ENCODE data around the gene ZNF516.

ZNF516 gene

DNA sequence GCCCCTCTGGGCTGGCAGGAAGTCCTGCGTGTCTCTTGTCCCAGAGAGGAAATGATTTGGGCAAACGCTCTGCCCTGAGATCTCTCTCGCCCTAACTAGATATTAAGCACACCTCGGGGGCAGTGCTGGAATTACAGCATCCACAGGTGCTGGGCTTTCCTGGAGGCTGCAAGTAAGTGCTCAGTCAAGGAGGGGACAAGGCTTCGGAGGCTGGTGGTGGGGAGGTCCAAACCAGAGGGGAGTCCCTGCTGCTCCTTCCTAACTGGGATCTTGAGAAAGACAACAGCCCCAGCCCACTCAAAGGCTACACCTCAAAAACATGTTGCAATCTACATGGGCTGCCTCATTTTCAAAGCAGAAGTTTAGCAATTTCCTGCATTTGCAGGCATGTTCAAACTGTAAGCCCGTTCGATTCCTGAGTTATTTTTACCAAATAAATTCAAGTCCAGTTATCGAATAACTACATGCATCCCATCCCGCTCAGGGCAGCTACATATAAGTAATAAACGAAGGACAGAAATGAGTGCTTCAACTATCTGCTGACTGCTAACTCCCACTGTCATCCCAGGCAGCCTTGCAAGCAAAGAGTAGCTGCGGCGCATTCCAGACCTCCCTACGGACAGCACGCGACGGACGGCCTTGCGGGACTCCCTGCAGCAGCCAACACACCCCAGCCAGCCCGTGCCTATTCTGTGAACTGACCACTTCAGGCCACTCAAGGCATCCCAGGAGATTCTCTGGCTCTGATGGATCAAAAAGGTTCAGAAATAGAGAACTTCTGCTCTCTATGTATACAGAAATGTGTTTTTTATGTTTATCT, 27.5 kb downstream of the ZNF516 start:
- TF ChIP-seq SIN3A (IDR thresholded peaks at IDR 0.05; ENCODE audit: borderline replicate concordance, insufficient read depth, low read length) (no peak), FOXP2 (optimal IDR thresholded peaks at IDR 0.05; ENCODE audit: borderline replicate concordance, extremely low read depth, extremely low read length, insufficient read depth) (no peak), POLR2AphosphoS5 (IDR thresholded peaks at IDR 0.05; ENCODE audit: low read depth, low read length) (no peak), TAF1 (IDR thresholded peaks at IDR 0.05; ENCODE audit: borderline replicate concordance, insufficient read depth, low read length) (no peak)
- TF ChIP-seq, protein P1, sequence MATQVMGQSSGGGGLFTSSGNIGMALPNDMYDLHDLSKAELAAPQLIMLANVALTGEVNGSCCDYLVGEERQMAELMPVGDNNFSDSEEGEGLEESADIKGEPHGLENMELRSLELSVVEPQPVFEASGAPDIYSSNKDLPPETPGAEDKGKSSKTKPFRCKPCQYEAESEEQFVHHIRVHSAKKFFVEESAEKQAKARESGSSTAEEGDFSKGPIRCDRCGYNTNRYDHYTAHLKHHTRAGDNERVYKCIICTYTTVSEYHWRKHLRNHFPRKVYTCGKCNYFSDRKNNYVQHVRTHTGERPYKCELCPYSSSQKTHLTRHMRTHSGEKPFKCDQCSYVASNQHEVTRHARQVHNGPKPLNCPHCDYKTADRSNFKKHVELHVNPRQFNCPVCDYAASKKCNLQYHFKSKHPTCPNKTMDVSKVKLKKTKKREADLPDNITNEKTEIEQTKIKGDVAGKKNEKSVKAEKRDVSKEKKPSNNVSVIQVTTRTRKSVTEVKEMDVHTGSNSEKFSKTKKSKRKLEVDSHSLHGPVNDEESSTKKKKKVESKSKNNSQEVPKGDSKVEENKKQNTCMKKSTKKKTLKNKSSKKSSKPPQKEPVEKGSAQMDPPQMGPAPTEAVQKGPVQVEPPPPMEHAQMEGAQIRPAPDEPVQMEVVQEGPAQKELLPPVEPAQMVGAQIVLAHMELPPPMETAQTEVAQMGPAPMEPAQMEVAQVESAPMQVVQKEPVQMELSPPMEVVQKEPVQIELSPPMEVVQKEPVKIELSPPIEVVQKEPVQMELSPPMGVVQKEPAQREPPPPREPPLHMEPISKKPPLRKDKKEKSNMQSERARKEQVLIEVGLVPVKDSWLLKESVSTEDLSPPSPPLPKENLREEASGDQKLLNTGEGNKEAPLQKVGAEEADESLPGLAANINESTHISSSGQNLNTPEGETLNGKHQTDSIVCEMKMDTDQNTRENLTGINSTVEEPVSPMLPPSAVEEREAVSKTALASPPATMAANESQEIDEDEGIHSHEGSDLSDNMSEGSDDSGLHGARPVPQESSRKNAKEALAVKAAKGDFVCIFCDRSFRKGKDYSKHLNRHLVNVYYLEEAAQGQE (IDR thresholded peaks at IDR 0.05; ENCODE audit: insufficient read depth in 1 of 2, low read depth in 2 of 2, low read length in 2 of 2) = no peak

DNA sequence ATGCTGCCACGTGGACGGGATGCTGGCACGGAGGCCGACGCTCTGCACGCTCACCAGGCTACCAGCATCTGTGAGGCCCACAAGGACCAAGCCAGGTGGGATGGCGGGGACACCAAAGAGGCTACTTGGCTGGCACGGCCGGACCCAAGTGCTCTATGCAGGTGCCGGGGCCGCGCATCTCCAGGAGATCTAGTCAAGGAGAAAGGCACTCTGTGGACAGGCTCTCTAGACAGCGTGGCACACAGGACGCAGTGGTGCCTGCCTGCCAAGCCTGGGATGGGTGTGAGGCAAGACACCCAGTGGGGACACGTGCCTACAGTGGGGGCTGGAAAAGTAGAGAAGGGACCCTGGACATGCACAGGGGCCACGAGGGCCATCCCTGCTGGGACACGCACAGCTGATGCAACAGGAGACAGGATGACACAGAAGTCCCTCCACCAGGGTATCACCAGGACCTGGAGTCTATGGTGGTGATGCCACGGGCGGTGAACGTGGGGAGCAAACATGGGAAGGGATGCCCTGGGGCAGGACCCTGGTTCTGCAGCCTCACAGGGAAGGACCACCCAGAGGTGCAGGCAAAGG, 28.5 kb downstream of the ZNF516 start:
- no peak for TF ChIP-seq SIN3A (IDR thresholded peaks at IDR 0.05; ENCODE audit: borderline replicate concordance, insufficient read depth, low read length)

DNA sequence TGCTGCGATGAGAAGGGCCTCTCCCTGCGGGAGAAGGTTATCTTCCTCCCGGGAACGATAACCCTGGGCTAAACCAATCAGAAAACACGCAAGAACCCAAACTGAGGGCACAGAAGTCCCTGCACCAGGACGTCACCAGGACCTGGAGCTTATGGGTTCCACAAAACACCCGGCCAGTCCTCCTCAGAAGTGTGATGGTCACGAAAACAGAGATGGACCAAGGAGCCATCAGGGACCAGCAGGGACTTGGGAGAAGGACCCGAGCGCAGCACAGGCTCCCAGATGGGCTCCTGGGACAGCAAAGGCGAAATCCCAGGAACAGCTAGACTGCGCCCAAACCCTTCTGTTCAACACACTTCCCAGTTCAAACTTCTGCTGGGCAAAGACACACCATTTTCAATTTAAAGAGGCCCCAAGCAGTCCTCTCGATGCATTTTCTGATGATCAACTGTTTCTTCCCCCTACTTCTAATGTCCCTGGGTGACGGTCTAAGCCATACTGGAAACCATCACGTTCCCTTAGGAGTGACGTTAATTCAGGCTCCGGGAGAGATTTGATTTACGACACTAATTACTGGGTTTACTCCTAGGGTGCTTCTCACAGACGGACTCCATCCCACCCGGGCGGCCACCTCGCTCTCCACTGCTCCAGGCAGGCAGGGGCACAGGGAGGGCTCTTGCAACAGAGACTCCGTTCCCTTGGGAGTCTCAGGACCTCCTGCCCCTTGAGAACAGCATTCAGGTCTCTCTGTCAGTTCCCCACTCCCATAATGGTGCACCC, 29.2 kb downstream of the ZNF516 start:
- TF ChIP-seq TAF1 (IDR thresholded peaks at IDR 0.05; ENCODE audit: borderline replicate concordance, insufficient read depth, low read length) (no peak), SIN3A (IDR thresholded peaks at IDR 0.05; ENCODE audit: borderline replicate concordance, insufficient read depth, low read length) (no peak), FOXP2 (optimal IDR thresholded peaks at IDR 0.05; ENCODE audit: borderline replicate concordance, extremely low read depth, extremely low read length, insufficient read depth) (no peak), POLR2AphosphoS5 (IDR thresholded peaks at IDR 0.05; ENCODE audit: low read depth, low read length) (no peak)
- TF ChIP-seq, protein P1 (IDR thresholded peaks at IDR 0.05; ENCODE audit: insufficient read depth in 1 of 2, low read depth in 2 of 2, low read length in 2 of 2) = no peak

DNA sequence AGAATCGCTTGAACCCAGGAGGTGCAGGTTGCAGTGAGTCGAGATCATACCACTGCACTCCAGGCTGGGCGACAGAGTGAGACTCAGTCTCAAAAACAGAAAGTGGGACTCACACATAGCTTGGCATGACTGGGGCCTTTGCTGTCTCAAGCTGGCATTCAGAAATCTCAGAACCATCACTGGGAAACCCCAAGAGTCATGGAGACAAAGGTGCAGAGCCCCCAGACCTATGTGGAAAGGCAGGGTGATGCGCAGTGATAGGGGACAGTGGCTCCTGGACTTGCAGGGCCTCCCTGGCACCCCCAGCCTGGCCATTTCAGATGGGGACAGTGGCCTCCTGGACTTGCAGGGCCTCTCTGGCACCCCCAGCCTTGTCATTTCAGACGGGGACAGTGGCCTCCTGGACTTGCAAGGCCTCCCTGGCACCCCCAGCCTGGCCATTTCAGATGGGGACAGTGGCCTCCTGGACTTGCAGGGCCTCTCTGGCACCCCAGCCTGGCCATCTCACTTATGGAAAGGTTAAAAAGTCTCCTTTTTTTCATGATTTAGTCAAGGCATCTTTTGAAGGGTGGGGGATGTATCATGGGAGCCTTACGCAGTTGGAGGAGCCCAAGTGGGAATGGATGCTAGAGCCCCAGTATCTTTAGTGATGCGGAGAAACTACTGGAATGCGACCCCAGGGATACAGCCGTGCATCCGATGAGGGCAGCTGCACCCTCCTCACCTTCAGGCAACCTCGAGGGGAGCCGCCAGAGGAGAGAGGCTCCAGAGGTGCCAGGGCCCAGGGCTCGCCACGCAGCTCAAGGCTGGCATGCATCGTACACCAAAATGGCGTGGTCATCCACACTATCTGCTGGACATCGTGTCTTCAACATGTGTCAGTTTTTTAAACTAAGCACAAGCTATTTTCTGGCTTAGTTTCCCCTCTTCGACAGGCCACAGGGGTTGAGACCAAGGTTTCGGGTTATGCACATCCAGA, 30.5 kb downstream of the ZNF516 start:
- TF ChIP-seq, protein P1 (IDR thresholded peaks at IDR 0.05; ENCODE audit: insufficient read depth in 1 of 2, low read depth in 2 of 2, low read length in 2 of 2) = no peak
- TF ChIP-seq POLR2AphosphoS5 (IDR thresholded peaks at IDR 0.05; ENCODE audit: low read depth, low read length) = no peak
- no peak for TF ChIP-seq FOXP2 (optimal IDR thresholded peaks at IDR 0.05; ENCODE audit: borderline replicate concordance, extremely low read depth, extremely low read length, insufficient read depth)
- TF ChIP-seq SIN3A (IDR thresholded peaks at IDR 0.05; ENCODE audit: borderline replicate concordance, insufficient read depth, low read length) = no peak
- TF ChIP-seq TAF1 (IDR thresholded peaks at IDR 0.05; ENCODE audit: borderline replicate concordance, insufficient read depth, low read length) = no peak

DNA sequence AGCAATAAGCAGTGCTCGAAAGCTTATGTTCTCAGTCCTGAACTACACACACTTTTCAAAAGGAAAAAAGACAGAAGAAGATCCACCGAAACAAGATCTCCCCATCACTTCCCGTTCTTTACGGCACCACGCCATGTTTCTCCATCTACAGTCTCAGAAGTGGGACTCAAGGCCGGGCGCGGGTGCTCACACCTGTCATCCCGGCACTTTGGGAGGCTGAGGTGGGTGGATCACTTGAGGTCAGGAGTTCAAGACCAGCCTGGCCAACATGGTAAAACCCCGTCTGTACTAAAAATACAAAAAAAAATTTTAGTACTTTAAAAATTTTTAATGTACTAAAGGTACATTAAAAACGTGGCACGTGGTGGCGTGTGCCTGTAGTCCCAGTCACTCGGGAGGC, 31.2 kb downstream of the ZNF516 start:
- TF ChIP-seq TAF1 (IDR thresholded peaks at IDR 0.05; ENCODE audit: borderline replicate concordance, insufficient read depth, low read length) (no peak), FOXP2 (optimal IDR thresholded peaks at IDR 0.05; ENCODE audit: borderline replicate concordance, extremely low read depth, extremely low read length, insufficient read depth) (no peak), SIN3A (IDR thresholded peaks at IDR 0.05; ENCODE audit: borderline replicate concordance, insufficient read depth, low read length) (no peak), POLR2AphosphoS5 (IDR thresholded peaks at IDR 0.05; ENCODE audit: low read depth, low read length) (no peak)
- TF ChIP-seq, protein P1 (IDR thresholded peaks at IDR 0.05; ENCODE audit: insufficient read depth in 1 of 2, low read depth in 2 of 2, low read length in 2 of 2) = no peak
